Measurements from ENCODE around the gene ARHGAP26. TPM values are rescaled to one million over a fixed set of nuclear protein-coding genes. Genes with fewer than 3 reads are reported as not detected.

The ARHGAP26 gene
- total and polyA plus RNA-seq, 2 of the 4 experiments (the other 2 are of a cell fraction), result 0.54 to 0.56 TPM

- no peak overlapping the region for H2BK120ac ChIP-seq (ENCODE audit: low read depth, low read length)
- no peak for TF ChIP-seq CHD1 (IDR thresholded peaks at IDR 0.05; ENCODE audit: low read depth, low read length)
- TF ChIP-seq, protein P1, sequence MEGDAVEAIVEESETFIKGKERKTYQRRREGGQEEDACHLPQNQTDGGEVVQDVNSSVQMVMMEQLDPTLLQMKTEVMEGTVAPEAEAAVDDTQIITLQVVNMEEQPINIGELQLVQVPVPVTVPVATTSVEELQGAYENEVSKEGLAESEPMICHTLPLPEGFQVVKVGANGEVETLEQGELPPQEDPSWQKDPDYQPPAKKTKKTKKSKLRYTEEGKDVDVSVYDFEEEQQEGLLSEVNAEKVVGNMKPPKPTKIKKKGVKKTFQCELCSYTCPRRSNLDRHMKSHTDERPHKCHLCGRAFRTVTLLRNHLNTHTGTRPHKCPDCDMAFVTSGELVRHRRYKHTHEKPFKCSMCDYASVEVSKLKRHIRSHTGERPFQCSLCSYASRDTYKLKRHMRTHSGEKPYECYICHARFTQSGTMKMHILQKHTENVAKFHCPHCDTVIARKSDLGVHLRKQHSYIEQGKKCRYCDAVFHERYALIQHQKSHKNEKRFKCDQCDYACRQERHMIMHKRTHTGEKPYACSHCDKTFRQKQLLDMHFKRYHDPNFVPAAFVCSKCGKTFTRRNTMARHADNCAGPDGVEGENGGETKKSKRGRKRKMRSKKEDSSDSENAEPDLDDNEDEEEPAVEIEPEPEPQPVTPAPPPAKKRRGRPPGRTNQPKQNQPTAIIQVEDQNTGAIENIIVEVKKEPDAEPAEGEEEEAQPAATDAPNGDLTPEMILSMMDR (conservative IDR thresholded peaks at IDR 0.05; ENCODE audit: low read depth, low read length), result 0 out of 2 replicates have a peak, but pooled peaks have one; percentile 11
- H3K14ac ChIP-seq (replicated peaks; ENCODE audit: low read depth, low read length), result 0 out of 2 replicates have a peak overlapping the region, but pooled peaks have one; percentile 30
- ATAC-seq (ENCODE audit: low read depth) (no peak), DNase-seq (peak; percentile 47)
- no peak overlapping the region for H3K23ac ChIP-seq (ENCODE audit: low read depth, low read length)
- peak overlapping the region; percentile 85; the same call in 1 of the 2 replicates for H3K18ac ChIP-seq (ENCODE audit: low read depth, low read length)
- no peaks in the 10 kb centered on the region; a peak in 1 of 4 replicates for H3K79me1 ChIP-seq (ENCODE audit: low read depth in 1 of 2, low read length in 2 of 2)
- WGBS, 2 experiments (ENCODE audit: extremely low coverage in 2 of 2, insufficient read length in 1 of 2), result 100% methylated on average over 2 of the region's 2 CpGs; no CpG with 5 or more reads in 1 of the 2 experiments
- no peak overlapping the region for H4K91ac ChIP-seq (ENCODE audit: insufficient read depth, low read depth, low read length)
- H4K20me1 ChIP-seq (ENCODE audit: insufficient read depth, low read length), result no peaks in the 10 kb centered on the region
- no peak overlapping the region for H3K56ac ChIP-seq (ENCODE audit: extremely low read depth, insufficient read depth, low read length)
- H3K4me2 ChIP-seq (ENCODE audit: low read depth, low read length), result no peak overlapping the region
- no peak overlapping the region for H2AK9ac ChIP-seq (replicated peaks; ENCODE audit: low read depth, low read length, poor library complexity)
- ChIA-PET POLR2A (ENCODE audit: unreplicated experiment) (no interaction called here), CTCF (no interaction called here)
- BruUV-seq (replicated peaks), result no TSS peak
- H2BK5ac ChIP-seq (ENCODE audit: low read depth, low read length, poor library complexity, severe bottlenecking), result no peak overlapping the region
- no peak overlapping the region; the same call in 1 of the 2 replicates for H4K5ac ChIP-seq (ENCODE audit: low read depth, low read length)
- no peak overlapping the region for H4K8ac ChIP-seq (ENCODE audit: low read depth in 2 of 2, low read length in 2 of 2)
- no peak overlapping the region for H3K27ac ChIP-seq (ENCODE audit: insufficient read depth, low read length)
- no peak overlapping the region for H3K9ac ChIP-seq (ENCODE audit: low read depth, low read length)
- no peaks in the 10 kb centered on the region for H3K27me3 ChIP-seq (ENCODE audit: control insufficient read depth, insufficient read depth, low read length)
- no peak overlapping the region for H2AFZ ChIP-seq (replicated peaks; ENCODE audit: low read length, poor library complexity)
- H3K4me1 ChIP-seq (ENCODE audit: control insufficient read depth, insufficient read depth, low read length), result peaks cover 10% of the 10 kb centered on the region
- H3K4ac ChIP-seq (ENCODE audit: low read depth, low read length), result 0 out of 2 replicates have a peak overlapping the region, but pooled peaks have one; percentile 5
- H2BK15ac ChIP-seq (ENCODE audit: low read depth, low read length), result peak overlapping the region; percentile 31; the same call in 2 of the 3 replicates
- H3K36me3 ChIP-seq (ENCODE audit: control insufficient read depth, insufficient read depth, low read length), result no peaks in the 10 kb centered on the region
- H3K9me3 ChIP-seq (ENCODE audit: control insufficient read depth, insufficient read depth, low read length), result no peaks in the 10 kb centered on the region
- H3K9me1 ChIP-seq (ENCODE audit: insufficient read depth, low read length), result peaks cover 6% of the 10 kb centered on the region; the same call in 1 of the 2 replicates
- peak overlapping the region; percentile 14; the same call in 1 of the 2 replicates for H2AK5ac ChIP-seq (ENCODE audit: low read depth, low read length)
- H3K4me3 ChIP-seq (ENCODE audit: insufficient read depth, low read depth, low read length), result no peak overlapping the region
- intact Hi-C loops (cut with micrococcal nuclease), result loop anchor here (5.0 to 10.0 kb wide), 2 partner anchors 33 to 616 kb away; no protein-coding TSS in a partner anchor
- H2BK20ac ChIP-seq (ENCODE audit: low read depth, low read length), result no peak overlapping the region
- dilution Hi-C loops (cut with HindIII; ENCODE audit: low sequenced_read_pairs, unreplicated experiment), result no loop called here
- in situ Hi-C loops (cut with MboI; ENCODE audit: low sequenced_read_pairs), result no loop called here
Measured at GRCh38 chr5:143208781-143209510, 438.8 kb downstream of the ARHGAP26 start.
